Inferior parietal cortex (tissue), 1 donor: Measurements from ENCODE around the gene FBXO40.

Experiments
- DNase-seq: peaks from one replicate; pipeline ENCODE4 v3.0.0-alpha.2; 2016; ENCODE audit errors: extremely low spot score

The FBXO40 gene

GRCh38 chr3:121621491-121621890, 28.3 kb downstream of the FBXO40 start:
- no peak for DNase-seq

DNA sequence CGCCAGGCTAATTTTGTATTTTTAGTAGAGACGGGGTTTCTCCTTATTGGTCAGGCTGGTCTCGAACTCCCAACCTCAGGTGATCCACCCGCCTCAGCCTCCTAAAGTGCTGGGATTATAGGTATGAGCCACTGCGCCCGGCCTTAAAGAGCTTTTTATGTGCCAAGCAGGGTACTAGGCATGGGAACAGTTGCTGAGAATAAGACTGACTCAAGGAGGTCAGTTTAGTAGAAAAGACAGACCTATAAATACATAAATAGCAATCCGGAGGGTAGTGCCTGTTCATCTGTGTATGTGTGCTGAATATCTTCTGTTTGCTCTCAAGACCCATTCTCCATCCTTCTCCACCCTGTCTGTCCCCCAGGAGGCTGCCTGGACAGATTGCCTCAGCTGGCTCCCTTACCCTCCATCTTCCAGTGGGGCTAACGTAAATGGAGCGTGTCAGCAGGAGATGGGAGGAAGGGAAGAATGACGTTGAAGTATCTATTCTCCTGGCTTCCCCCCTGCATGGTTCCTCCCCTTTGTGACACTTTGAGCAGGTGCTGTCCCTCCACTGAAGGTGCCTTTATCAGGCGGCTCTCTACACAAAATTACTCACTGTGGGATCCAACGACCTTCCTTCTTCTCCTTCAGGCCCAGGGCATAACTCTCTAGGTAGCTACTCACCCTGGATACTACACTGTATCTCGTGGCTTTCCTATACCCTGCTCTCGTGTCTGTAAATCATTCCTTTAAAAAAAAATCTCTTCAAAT, 31.1 kb downstream of the FBXO40 start:
- no peak for DNase-seq

DNA sequence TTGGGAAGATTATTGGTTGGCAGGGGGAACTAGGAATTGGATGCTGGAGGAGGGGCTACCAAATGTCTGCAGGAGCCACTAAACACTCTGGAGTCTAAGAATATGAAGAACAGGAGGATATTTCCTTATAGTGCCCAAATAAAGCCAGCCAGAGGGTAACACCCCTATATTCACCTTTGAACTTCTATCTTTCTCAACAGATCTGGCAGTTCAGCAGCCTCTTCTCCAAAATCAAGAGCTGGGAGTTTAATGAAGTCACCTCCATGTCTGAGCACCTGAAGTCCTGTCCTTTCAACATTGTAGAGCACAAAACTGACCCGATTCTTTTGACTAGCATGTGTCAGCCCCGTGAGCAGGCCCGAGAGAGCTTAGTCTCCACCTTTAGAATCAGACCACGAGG, 33.3 kb downstream of the FBXO40 start:
- no peak for DNase-seq

DNA sequence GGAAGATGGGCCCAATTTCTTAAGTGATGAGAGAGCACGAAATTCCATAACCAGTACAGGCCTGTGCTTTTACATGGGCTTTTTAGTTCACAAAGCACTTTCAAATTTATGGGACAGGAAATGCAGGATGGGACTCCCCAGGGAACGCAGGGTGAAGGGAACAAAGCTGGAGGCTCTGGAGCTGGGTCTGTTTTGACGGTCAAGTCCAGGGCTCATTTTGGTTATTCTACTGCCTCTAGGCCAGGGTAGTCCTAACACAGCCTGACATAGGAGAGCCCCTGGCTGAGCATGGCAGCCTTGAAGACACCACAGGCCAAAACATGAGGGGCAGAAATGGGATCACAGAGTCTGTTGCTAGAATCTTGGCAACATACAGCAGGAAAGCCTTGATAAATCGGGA, 34.0 kb downstream of the FBXO40 start:
- DNase-seq, result no peak

GRCh38 chr3:121627622-121628021, 34.4 kb downstream of the FBXO40 start:
- DNase-seq, result no peak

GRCh38 chr3:121629601-121630000, 36.4 kb downstream of the FBXO40 start:
- DNase-seq, result no peak

DNA sequence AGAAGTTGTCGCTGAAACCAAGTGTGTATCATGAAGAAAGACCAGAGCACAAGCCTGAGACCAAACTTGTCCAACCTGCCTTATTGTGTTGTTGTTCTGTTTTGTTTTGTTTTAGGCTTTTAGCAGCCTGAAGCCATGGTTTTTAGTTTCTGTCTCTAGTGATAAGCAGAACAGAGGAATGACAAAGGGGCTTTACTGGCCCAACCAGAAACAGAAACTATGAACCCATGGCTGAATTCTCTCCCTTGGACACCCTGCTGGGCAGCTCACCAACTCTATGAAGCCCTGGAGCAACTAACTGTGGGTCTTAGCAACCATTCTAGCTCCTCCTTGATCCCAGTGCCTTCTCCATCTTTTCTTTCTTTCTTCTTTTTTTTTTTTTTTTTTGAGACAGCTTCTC, 37.2 kb downstream of the FBXO40 start:
- DNase-seq, result no peak

- no peak for DNase-seq
Observed at GRCh38 chr3:121637922-121638321, 44.7 kb downstream of the FBXO40 start.

DNA sequence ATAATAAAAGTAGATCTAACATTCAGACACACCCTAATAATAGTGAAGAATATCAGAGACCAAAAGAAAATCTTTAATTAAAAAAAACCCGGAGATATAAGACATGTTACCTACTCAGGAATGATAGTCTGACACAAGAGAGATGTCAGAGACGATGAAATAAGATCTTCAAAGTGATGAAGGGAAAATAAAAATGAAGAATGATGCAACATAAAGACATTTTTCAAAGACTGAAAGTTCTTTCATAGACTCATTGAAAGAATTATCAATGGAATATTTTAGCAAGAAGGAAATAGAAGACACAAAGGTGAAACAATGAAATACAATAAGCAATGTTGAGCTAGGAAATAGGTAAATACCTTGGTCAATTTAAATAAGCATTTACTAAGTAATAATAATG, 47.9 kb downstream of the FBXO40 start:
- DNase-seq, result no peak

GRCh38 chr3:121642601-121643314, 49.6 kb downstream of the FBXO40 start:
- no peak for DNase-seq

DNA sequence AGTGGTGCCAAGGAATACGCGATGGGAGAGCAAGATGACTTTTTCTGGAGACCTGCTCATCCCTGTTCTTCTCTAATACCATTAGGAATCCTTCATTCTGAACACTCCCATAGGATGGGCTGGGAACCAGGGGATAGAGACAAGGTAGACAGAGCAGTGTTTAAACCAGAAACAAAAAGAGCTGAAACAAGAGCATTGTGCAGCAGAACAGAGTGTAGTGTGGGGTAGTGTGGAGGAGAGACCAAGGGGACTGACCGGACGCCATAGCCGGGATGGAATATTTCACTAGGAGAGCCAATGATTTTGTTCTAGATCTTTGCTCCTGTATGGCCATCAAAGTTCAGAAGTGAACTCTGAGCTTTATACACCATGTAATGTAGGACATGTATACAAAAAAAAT, 51.9 kb downstream of the FBXO40 start:
- no peak for DNase-seq

DNA sequence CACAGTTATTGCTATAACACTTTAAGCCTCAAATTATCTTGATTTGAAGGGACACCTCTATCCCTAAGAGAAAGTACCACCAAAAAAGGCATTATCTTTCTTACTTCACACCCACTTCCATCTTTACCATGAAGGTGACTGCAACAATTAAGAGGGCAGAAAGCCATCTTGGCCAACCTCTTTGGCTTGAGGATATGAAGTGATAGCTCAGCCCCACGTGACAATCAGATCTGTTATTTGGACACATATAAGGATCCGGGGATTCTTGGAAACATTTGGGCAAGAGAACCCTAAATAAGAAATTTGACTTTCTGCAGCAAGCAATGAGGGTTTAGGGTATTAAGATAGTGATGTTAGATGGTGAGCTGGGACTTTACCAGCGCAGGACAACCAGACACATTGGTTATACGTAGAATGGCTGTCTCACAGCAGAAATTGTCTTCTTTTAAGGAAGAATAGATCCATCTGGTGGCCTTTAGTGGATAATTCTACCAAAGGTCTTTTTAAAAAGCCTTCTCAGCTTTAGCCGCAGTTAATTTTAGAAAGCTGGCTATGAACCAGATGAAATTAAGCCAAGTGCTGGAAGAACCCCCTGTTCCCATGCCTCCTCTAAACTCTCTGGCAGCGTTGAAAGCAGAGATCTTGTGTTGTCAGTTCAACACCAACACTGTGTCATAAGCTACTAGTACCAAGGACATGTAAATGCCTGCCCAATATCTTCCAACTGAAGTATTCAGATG, 55.2 kb downstream of the FBXO40 start:
- DNase-seq, result no peak

DNA sequence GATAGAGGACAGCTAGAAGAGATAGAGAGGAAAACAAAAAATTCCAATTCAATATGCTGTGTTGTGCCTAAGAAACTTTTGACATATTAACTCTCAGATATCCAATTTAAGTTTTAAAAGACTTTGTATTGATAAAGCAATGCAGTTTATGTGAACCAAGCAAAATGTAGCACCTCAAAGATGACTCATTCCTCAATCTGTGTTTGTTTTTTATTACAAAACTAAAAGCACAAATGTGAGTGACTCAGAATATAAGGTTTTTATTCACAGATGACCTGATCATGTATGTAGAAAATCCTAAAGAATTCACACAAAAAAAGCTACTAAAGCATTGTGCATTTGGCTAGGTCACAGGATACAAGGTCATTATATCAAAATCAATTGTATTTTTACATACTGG, 56.5 kb downstream of the FBXO40 start:
- DNase-seq, result no peak

DNA sequence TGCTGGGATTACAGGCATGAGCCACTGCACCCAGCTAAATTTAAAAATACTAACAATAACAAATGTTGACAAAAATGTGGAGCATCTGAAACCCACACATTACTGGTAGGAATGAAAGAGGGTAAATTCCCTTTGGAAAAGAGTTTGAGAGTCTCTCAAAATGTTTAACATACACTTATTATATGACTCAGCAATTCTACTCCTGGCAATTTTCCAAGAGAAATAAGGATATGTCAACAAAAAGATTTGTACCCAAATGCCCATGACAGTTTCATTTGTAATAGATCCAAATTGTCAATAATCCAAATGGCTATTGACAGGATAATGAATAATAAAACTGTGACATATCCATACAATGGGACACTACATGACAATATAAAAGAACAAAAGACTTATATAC, 58.5 kb downstream of the FBXO40 start:
- DNase-seq, result no peak

GRCh38 chr3:121654493-121655385, 61.6 kb downstream of the FBXO40 start:
- DNase-seq, result no peak

DNA sequence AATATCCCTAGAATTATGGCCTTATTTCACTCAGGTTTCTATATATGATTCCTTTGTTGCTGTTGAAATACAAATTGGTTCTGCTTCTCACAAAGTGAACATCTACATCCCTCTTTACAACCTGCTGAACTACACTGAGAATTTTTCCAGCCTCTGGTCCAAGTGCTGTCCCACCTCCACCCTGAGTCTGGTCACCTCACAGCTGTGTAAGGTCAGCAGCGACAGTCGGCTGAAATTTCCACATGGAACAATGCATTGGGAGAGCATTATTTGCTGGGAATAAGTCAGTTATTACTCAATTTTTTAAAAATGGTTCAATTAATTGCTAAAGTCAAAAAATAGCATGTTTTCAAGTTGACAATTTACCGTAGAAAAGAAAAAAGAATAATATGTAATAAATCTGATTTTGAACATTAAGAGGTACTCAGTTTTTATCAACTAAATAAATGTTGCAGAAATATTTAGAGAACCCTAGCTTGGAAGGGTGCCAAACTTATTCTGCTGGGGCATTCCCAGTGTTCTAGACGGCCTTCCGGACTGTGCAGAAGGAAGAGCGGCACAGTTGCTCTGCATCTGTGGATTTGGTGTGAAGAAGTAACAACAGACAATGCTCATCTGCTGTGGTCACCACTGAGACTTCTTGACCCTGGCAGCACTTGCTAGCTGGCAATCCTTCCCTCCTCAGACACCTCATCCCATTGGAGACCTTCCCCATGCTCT, 65.7 kb downstream of the FBXO40 start:
- DNase-seq, result no peak

DNA sequence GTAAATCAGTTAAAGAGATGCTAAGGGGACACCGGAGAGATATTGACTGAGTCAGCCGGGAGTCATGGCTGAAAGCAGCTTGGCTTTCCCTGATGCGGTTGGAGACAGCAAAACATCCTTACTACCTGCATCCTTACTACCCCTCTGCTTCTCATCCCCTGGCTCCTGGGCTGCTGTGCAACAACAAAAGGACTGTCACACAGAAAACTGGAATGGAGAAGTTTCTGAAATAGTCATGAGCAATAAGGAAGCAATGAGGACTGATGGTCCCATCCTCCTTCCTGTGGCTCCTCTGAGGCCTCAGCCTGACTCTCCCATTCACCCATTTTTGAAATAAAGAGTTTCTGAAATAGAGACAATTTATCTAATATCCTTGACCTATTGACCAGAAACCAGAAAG, 66.4 kb downstream of the FBXO40 start:
- DNase-seq, result no peak

- no peak for DNase-seq
Observed at GRCh38 chr3:121660356-121661171, 67.4 kb downstream of the FBXO40 start, which contains the start of gene HCLS1. HCLS1 (minus strand) TSS chr3:121660903; CDS start chr3:121658347, 2,556 bp downstream.

DNA sequence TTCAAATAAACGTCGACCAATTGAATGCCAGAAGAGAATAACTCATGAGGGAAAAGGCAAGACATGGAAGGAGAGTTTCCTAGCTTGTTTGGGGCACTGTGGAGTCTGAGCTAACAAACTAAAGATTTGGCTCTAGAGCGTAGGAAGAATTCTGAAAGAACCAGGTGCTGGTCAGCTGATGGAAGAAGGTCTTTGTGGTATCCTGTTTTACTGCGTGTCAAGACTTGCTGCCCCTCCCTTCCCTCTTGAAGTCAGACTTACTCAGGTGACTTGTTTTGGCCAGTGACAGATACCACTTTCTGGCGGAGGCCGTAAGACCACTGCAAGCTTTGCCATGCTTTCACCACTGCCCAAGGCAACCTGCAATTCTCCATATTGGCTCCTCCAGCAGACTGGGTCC, 68.2 kb downstream of the FBXO40 start:
- no peak for DNase-seq

- no peak for DNase-seq
Observed at GRCh38 chr3:121662742-121663141, 69.6 kb downstream of the FBXO40 start.
